Hepatocyte (in vitro differentiated cells): Measurements from ENCODE around the gene NUDT3. TPM values are rescaled to one million over a fixed set of nuclear protein-coding genes. Genes with fewer than 3 reads are reported as not detected.

ENCODE experiments used
- DNase-seq: peaks from one replicate; pipeline ENCODE4 v3.0.0-alpha.2; 2016; ENCODE audit warnings: low spot score
- H2AFZ ChIP-seq: fragments of 200-600 bp; sonication (generic); 2 replicates; pipeline ENCODE4 v1.6.0; 2016; ENCODE audit warnings: antibody characterized with exemption, mild to moderate bottlenecking
- H3K27ac ChIP-seq: fragments of 200-600 bp; sonication (generic); 2 replicates; pipeline ENCODE4 v1.5.1; 2016; ENCODE audit warnings: mild to moderate bottlenecking
- H3K27me3 ChIP-seq: fragments of 200-600 bp; sonication (generic); 2 replicates; pipeline ENCODE4 v1.6.1; 2016
- H3K36me3 ChIP-seq: fragments of 200-600 bp; sonication (generic); replicated peaks from 2 replicates; pipeline ENCODE4 v1.5.1; 2016; ENCODE audit warnings: low read depth; ENCODE audit not compliant: insufficient read depth
- H3K4me1 ChIP-seq: fragments of 200-600 bp; sonication (generic); 2 replicates; pipeline ENCODE4 v1.5.1; 2016; ENCODE audit warnings: mild to moderate bottlenecking, moderate library complexity; ENCODE audit not compliant: insufficient read depth
- H3K4me2 ChIP-seq: fragments of 200-600 bp; sonication (generic); 2 replicates; pipeline ENCODE4 v1.6.0; 2016
- H3K4me3 ChIP-seq: fragments of 200-600 bp; sonication (generic); 2 replicates; pipeline ENCODE4 v1.5.1; 2016; ENCODE audit warnings: mild to moderate bottlenecking
- H3K79me2 ChIP-seq: fragments of 200-600 bp; sonication (generic); 2 replicates; pipeline ENCODE4 v1.6.0; 2017; ENCODE audit warnings: mild to moderate bottlenecking
- H3K9me2 ChIP-seq: fragments of 200-600 bp; sonication (generic); replicated peaks from 2 replicates; pipeline ENCODE4 v1.6.0; 2017; ENCODE audit warnings: mild to moderate bottlenecking; ENCODE audit not compliant: insufficient read depth
- H3K9me3 ChIP-seq: fragments of 200-600 bp; sonication (generic); 2 replicates; pipeline ENCODE4 v1.5.1; 2016; ENCODE audit warnings: low read depth, mild to moderate bottlenecking
- H4K20me1 ChIP-seq: fragments of 200-600 bp; sonication (generic); 2 replicates; pipeline ENCODE4 v1.6.0; 2016; ENCODE audit warnings: mild to moderate bottlenecking; ENCODE audit not compliant: insufficient read depth, poor library complexity, severe bottlenecking
- EZH2 ChIP-seq: fragments of 200-600 bp; sonication (generic); IDR thresholded peaks from 2 replicates; pipeline ENCODE4 v1.6.1; 2016; ENCODE audit warnings: antibody characterized with exemption, mild to moderate bottlenecking, borderline replicate concordance
- EZH2phosphoT487 ChIP-seq: fragments of 200-600 bp; sonication (generic); IDR thresholded peaks from one replicate; pipeline ENCODE4 v1.6.1; 2018; ENCODE audit warnings: antibody characterized with exemption, mild to moderate bottlenecking, low read depth, moderate library complexity; ENCODE audit not compliant: unreplicated experiment, severe bottlenecking
- WGBS: methylation state at CpG from one replicate; pipeline ENCODE4 v1.1.6; 2016; ENCODE audit warnings: low lambda C conversion rate; ENCODE audit errors: missing lambda C conversion rate; 5-methylcytosine and 5-hydroxymethylcytosine counted together
- polyA plus RNA-seq: library from polyadenylated mRNA; unstranded; fragments of >200 nt; fragmentation: Nextera tagmentation; extraction: Ambion mirVana; gene quantifications from 2 replicates; pipeline ENCODE4 v1.2.1, GENCODE V29; 2016
- total RNA-seq: library from RNA; depleted of rRNA; stranded (reverse); fragments of >200 nt; gene quantifications from 2 replicates; pipeline ENCODE4 v1.2.3, GENCODE V29; 2014
- TF ChIP-seq, protein P1 (sequence below): fragments of 200-600 bp; sonication (generic); IDR thresholded peaks from 2 replicates; pipeline ENCODE4 v1.5.1; 2016; ENCODE audit warnings: antibody characterized with exemption, mild to moderate bottlenecking; ENCODE audit not compliant: poor library complexity

Gene NUDT3
- total and polyA plus RNA-seq, 2 experiments from 2014 or later = 6.2 to 20.4 TPM

DNA sequence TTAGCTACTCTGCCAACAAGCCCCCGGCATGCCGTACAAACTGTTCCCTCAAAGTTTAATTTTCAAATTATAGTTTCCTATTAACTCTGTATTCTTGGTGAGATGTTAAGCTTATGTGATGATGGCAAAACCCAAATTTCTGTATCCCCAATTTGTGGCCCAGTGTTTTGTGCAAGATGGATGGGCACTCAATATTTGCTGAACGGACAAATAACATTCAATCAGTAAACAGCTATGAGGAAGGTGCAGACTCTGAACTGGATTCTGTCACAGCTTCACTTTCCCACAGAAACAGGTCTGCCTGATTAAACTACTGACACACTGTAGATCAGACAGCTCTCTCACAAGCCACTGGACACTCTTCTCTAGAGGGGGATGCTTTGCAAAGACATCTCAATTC, 54.1 kb downstream of the NUDT3 start:
- Histone ChIP-seq H3K9me2 (no peaks in the 10 kb centered on the region), H3K4me3 (no peak overlapping the region), H2AFZ (no peak overlapping the region), H3K9me3 (no peaks in the 10 kb centered on the region), H3K27me3 (no peaks in the 10 kb centered on the region), H3K79me2 (peaks cover 20% of the 10 kb centered on the region), H3K4me1 (peaks cover 37% of the 10 kb centered on the region), H4K20me1 (no peaks in the 10 kb centered on the region), H3K36me3 (no peaks in the 10 kb centered on the region), H3K4me2 (no peak overlapping the region), H3K27ac (no peak overlapping the region)
- 84% methylated on average over 3 of the region's 3 CpGs for whole genome bisulfite sequencing
- TF ChIP-seq, protein P1, sequence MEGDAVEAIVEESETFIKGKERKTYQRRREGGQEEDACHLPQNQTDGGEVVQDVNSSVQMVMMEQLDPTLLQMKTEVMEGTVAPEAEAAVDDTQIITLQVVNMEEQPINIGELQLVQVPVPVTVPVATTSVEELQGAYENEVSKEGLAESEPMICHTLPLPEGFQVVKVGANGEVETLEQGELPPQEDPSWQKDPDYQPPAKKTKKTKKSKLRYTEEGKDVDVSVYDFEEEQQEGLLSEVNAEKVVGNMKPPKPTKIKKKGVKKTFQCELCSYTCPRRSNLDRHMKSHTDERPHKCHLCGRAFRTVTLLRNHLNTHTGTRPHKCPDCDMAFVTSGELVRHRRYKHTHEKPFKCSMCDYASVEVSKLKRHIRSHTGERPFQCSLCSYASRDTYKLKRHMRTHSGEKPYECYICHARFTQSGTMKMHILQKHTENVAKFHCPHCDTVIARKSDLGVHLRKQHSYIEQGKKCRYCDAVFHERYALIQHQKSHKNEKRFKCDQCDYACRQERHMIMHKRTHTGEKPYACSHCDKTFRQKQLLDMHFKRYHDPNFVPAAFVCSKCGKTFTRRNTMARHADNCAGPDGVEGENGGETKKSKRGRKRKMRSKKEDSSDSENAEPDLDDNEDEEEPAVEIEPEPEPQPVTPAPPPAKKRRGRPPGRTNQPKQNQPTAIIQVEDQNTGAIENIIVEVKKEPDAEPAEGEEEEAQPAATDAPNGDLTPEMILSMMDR = no peak
- DNase-seq = no peak

DNA sequence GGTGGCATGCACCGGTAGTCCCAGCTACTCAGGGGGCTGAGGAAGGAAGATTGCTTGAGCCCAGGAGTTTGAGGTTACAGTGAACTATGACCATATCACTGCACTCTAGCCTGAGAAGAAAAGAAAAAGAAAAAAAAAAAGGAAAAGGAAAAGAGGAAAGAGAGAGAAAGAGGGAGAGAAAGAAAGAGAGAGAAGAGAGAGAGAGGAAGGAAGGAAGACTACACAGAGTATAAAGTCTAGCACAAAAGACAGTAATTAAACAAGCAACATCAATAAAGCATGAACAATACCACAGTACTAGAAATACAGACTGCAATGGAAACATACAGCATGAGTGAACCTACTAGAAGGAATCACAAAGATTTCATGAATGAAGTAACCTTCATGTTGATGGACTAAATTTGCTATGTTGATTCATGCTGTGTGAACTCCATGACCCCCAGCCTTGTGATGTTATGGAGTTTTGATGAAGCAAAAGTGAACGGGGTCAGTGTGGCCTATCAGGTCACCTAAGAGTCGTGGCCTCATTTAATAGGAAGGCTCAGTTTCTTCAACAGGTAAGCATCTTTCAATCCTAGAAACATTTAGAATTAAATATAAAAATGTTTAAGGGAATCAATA, 57.6 kb downstream of the NUDT3 start:
- Histone ChIP-seq H3K9me3 (no peaks in the 10 kb centered on the region), H4K20me1 (no peaks in the 10 kb centered on the region), H3K4me3 (no peak overlapping the region), H2AFZ (no peak overlapping the region), H3K4me2 (no peak overlapping the region), H3K27me3 (no peaks in the 10 kb centered on the region), H3K79me2 (peaks cover 10% of the 10 kb centered on the region), H3K4me1 (peaks cover 25% of the 10 kb centered on the region), H3K9me2 (no peaks in the 10 kb centered on the region), H3K36me3 (no peaks in the 10 kb centered on the region), H3K27ac (no peak overlapping the region)
- DNase-seq = no peak
- TF ChIP-seq EZH2 (no peak), EZH2phosphoT487 (no peak)
- TF ChIP-seq, protein P1 = no peak
- WGBS = 77% methylated on average over 3 of the region's 3 CpGs

DNA sequence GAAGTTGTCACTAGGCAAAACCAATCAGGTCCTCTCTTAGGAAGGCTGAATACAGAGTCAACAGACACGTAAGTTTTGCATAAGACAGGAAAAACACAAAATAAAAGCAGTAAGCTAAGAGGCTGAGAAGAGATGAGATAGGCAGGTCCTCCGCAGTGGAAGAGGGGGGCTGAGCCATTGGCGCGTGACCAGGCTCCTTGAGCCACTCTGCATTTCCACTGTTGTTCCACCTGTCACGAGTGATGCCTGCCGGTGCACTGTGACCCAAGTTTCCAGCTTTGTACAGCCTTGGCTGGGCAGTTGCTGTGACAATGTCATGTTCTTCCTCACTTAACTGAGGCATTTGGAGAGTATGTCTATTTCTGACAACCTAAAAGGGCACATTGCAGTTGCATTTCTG, 58.6 kb downstream of the NUDT3 start:
- DNase-seq = no peak
- Histone ChIP-seq H3K9me2 (no peaks in the 10 kb centered on the region), H3K36me3 (no peaks in the 10 kb centered on the region), H3K27ac (no peak overlapping the region), H2AFZ (no peak overlapping the region), H3K27me3 (no peaks in the 10 kb centered on the region), H3K4me1 (peaks cover 20% of the 10 kb centered on the region), H3K4me2 (no peak overlapping the region), H3K4me3 (no peak overlapping the region), H3K9me3 (no peaks in the 10 kb centered on the region), H3K79me2 (peaks cover 10% of the 10 kb centered on the region), H4K20me1 (no peaks in the 10 kb centered on the region)
- WGBS = 97% methylated on average over 6 of the region's 6 CpGs
- no peak for TF ChIP-seq EZH2phosphoT487
- TF ChIP-seq, protein P1 = no peak
